ENCODE measurements around the gene CREB3.

Gene CREB3

GRCh38 chr9:35702696-35703095 lies 29.8 kb upstream of the CREB3 start:
- no peak for DNase-seq (ENCODE audit: low read depth)

GRCh38 chr9:35703906-35704672 lies 28.4 kb upstream of the CREB3 start:
- DNase-seq (ENCODE audit: low read depth), result no peak

- DNase-seq (ENCODE audit: low read depth), result no peak
Measured at GRCh38 chr9:35705372-35705771, 27.1 kb upstream of the CREB3 start.

- DNase-seq (ENCODE audit: low read depth), result no peak
Measured at GRCh38 chr9:35705836-35706430, 26.5 kb upstream of the CREB3 start.

GRCh38 chr9:35706951-35707350 lies 25.5 kb upstream of the CREB3 start:
- no peak for DNase-seq (ENCODE audit: low read depth)

GRCh38 chr9:35708146-35708545 lies 24.3 kb upstream of the CREB3 start:
- no peak for DNase-seq (ENCODE audit: low read depth)

GRCh38 chr9:35710818-35711500 lies 21.5 kb upstream of the CREB3 start:
- no peak for DNase-seq (ENCODE audit: low read depth)

GRCh38 chr9:35711501-35712428 lies 20.7 kb upstream of the CREB3 start:
- DNase-seq (ENCODE audit: low read depth), result no peak

GRCh38 chr9:35712762-35713400 lies 19.6 kb upstream of the CREB3 start:
- no peak for DNase-seq (ENCODE audit: low read depth)

- no peak for DNase-seq (ENCODE audit: low read depth)
Measured at GRCh38 chr9:35713578-35713977, 18.9 kb upstream of the CREB3 start.

- no peak for DNase-seq (ENCODE audit: low read depth)
Measured at GRCh38 chr9:35714123-35714522, 18.3 kb upstream of the CREB3 start.

- DNase-seq (ENCODE audit: low read depth), result no peak
Measured at GRCh38 chr9:35714579-35715252, 17.8 kb upstream of the CREB3 start.

- no peak for DNase-seq (ENCODE audit: low read depth)
Measured at GRCh38 chr9:35716230-35716629, 16.2 kb upstream of the CREB3 start.

- no peak for DNase-seq (ENCODE audit: low read depth)
Measured at GRCh38 chr9:35717132-35717870, 15.2 kb upstream of the CREB3 start.

GRCh38 chr9:35718721-35719511 lies 13.6 kb upstream of the CREB3 start:
- DNase-seq (ENCODE audit: low read depth), result no peak

- DNase-seq (ENCODE audit: low read depth), result no peak
Measured at GRCh38 chr9:35719546-35719945, 12.9 kb upstream of the CREB3 start.

- DNase-seq (ENCODE audit: low read depth), result no peak
Measured at GRCh38 chr9:35723426-35723825, 9.0 kb upstream of the CREB3 start.

GRCh38 chr9:35723908-35724307 lies 8.6 kb upstream of the CREB3 start:
- DNase-seq (ENCODE audit: low read depth), result no peak

- DNase-seq (ENCODE audit: low read depth), result no peak
Measured at GRCh38 chr9:35725362-35725761, 7.1 kb upstream of the CREB3 start.

- no peak for DNase-seq (ENCODE audit: low read depth)
Measured at GRCh38 chr9:35726931-35727330, 5.5 kb upstream of the CREB3 start.

All from stimulated activated CD8-positive, alpha-beta memory T cell treated with anti-CD3 and anti-CD28 coated beads, Interleukin-12 subunit alpha, Interleukin-12 subunit beta, amount 100 ng/mL, for 4 hours (primary cell).